HepG2 (cell line): Measurements from ENCODE around the gene TTPAL. TPM values are rescaled to one million over a fixed set of nuclear protein-coding genes. Genes with fewer than 3 reads are reported as not detected.

Experiments used
- AKAP8 ChIP-seq: sonication (generic); formaldehyde crosslinking; IDR thresholded peaks from 2 replicates; pipeline ENCODE4 v1.5.1; 2020; ENCODE audit warnings: mild to moderate bottlenecking, missing genetic modification reagents
- CC2D1A ChIP-seq: sonication (generic); formaldehyde crosslinking; IDR thresholded peaks from 2 replicates; pipeline ENCODE4 v1.8.1; 2023; ENCODE audit warnings: mild to moderate bottlenecking, missing genetic modification reagents
- EEA1 ChIP-seq: sonication (generic); formaldehyde crosslinking; IDR thresholded peaks from 2 replicates; pipeline ENCODE4 v1.5.1; 2020; ENCODE audit warnings: mild to moderate bottlenecking, missing genetic modification reagents, borderline replicate concordance
- FOXO1 ChIP-seq: sonication (generic); formaldehyde crosslinking; IDR thresholded peaks from 2 replicates; pipeline ENCODE4 v1.4.0; 2020; ENCODE audit warnings: missing genetic modification reagents
- KAT7 ChIP-seq: IDR thresholded peaks from 2 replicates; pipeline ENCODE4 v1.6.1; 2018; ENCODE audit warnings: borderline replicate concordance, missing compliant biosample characterization
- KLF6 ChIP-seq: IDR thresholded peaks from 2 replicates; pipeline ENCODE4 v1.8.0; 2016; ENCODE audit warnings: missing biosample characterization, missing genetic modification reagents
- MED1 ChIP-seq: sonication (generic); formaldehyde crosslinking; IDR thresholded peaks from 2 replicates; pipeline ENCODE4 v1.4.0; 2020; ENCODE audit warnings: missing genetic modification reagents
- MEIS2 ChIP-seq: sonication (generic); formaldehyde crosslinking; IDR thresholded peaks from 2 replicates; pipeline ENCODE4 v1.9.0; 2021; ENCODE audit warnings: mild to moderate bottlenecking, missing genetic modification reagents
- NFE2L2 ChIP-seq: fragments of 150-350 bp; IDR thresholded peaks from 2 replicates; pipeline ENCODE4 v1.6.1; 2014; ENCODE audit warnings: low read length
- NONO ChIP-seq, 2 experiments: fragments of 450-650 bp in 1 of 2; sonication (generic) in 1 of 2; formaldehyde crosslinking in 1 of 2; IDR thresholded peaks in 1 of 2; conservative IDR thresholded peaks in 1 of 2; 2 replicates each; pipeline versions ENCODE4 v1.6.1 to v1.8.0; 2017 to 2022; ENCODE audit warnings: mild to moderate bottlenecking in 1 of 2, missing genetic modification reagents in 1 of 2, moderate library complexity in 1 of 2
- PITX1 ChIP-seq: sonication (generic); formaldehyde crosslinking; IDR thresholded peaks from 2 replicates; pipeline ENCODE4 v1.5.1; 2020; ENCODE audit warnings: mild to moderate bottlenecking, missing genetic modification reagents
- POLR2A ChIP-seq, 2 experiments: IDR thresholded peaks; 2 replicates each; pipeline ENCODE4 v1.6.1; 2011; ENCODE audit warnings: low read depth in 2 of 2, low read length in 2 of 2, mild to moderate bottlenecking in 1 of 2, moderate library complexity in 1 of 2; ENCODE audit not compliant: insufficient read depth in 1 of 2
- RBM39 ChIP-seq: fragments of 200-400 bp; formaldehyde crosslinking; IDR thresholded peaks from one replicate; pipeline ENCODE4 v1.6.1; 2018; ENCODE audit warnings: antibody characterized with exemption, mild to moderate bottlenecking, low read depth, low read length; ENCODE audit not compliant: poor library complexity, severe bottlenecking
- RNF2 ChIP-seq: fragments of 450-650 bp; conservative IDR thresholded peaks from 2 replicates; pipeline ENCODE4 v1.6.1; 2016; ENCODE audit warnings: low read depth
- SETDB1 ChIP-seq: sonication (generic); formaldehyde crosslinking; IDR thresholded peaks from 2 replicates; pipeline ENCODE4 v1.5.1; 2020; ENCODE audit warnings: missing genetic modification reagents, mild to moderate bottlenecking, borderline replicate concordance
- ZFP90 ChIP-seq: sonication (generic); formaldehyde crosslinking; IDR thresholded peaks from 2 replicates; pipeline ENCODE4 v1.8.0; 2022; ENCODE audit warnings: missing genetic modification reagents, mild to moderate bottlenecking, inconsistent platforms, borderline replicate concordance
- ZNF12 ChIP-seq: sonication (generic); formaldehyde crosslinking; IDR thresholded peaks from 2 replicates; pipeline ENCODE4 v1.5.0; 2020; ENCODE audit warnings: missing genetic modification reagents
- ZNF232 ChIP-seq: sonication (generic); formaldehyde crosslinking; IDR thresholded peaks from 2 replicates; pipeline ENCODE4 v1.4.0; 2020; ENCODE audit warnings: missing genetic modification reagents, borderline replicate concordance
- ZNF24 ChIP-seq: fragments of 450-650 bp; IDR thresholded peaks from 2 replicates; pipeline ENCODE4 v1.6.1; 2017; ENCODE audit warnings: antibody characterized with exemption, mild to moderate bottlenecking
- ZNF563 ChIP-seq: sonication (generic); formaldehyde crosslinking; IDR thresholded peaks from 2 replicates; pipeline ENCODE4 v1.8.0; 2022; ENCODE audit warnings: mild to moderate bottlenecking, moderate library complexity, missing genetic modification reagents
- ZNF614 ChIP-seq: IDR thresholded peaks from 2 replicates; pipeline ENCODE4 v1.6.1; 2018; ENCODE audit warnings: missing biosample characterization, missing genetic modification reagents, inconsistent platforms, borderline replicate concordance
- polyA plus RNA-seq, 8 experiments: library from polyadenylated mRNA; depleted of rRNA in 3 of 8; stranded (reverse) in 7 of 8; unstranded in 1 of 8; fragments of >200 nt; fragmentation: Illumina TruSeq in 4 of 8; extraction: Trizol in 4 of 8; gene quantifications; 2 replicates each; pipeline versions ENCODE4 v1.2.1 to v1.2.3, GENCODE V29; 2011 to 2016; ENCODE audit warnings: low read depth in 4 of 8, missing spikeins in 1 of 8, mixed read lengths in 1 of 8; ENCODE audit not compliant: insufficient read depth in 1 of 8
- total RNA-seq, 5 experiments: library from RNA; depleted of rRNA; stranded (reverse); fragments of >200 nt; fragmentation: Illumina TruSeq; extraction: Trizol; gene quantifications; 2 replicates each; pipeline ENCODE4 v1.2.3, GENCODE V29; 2016; ENCODE audit warnings: low read depth in 1 of 5
- TF ChIP-seq, protein P1 (sequence below): sonication (generic); formaldehyde crosslinking; IDR thresholded peaks from 2 replicates; pipeline ENCODE4 v1.5.0; 2020; ENCODE audit warnings: missing genetic modification reagents, mild to moderate bottlenecking, borderline replicate concordance
- TF ChIP-seq, protein P2 (sequence below): sonication (generic); formaldehyde crosslinking; IDR thresholded peaks from 2 replicates; pipeline ENCODE4 v1.5.0; 2020; ENCODE audit warnings: missing genetic modification reagents
- TF ChIP-seq, protein P3 (sequence below): IDR thresholded peaks from 2 replicates; pipeline ENCODE4 v1.6.1; 2016; ENCODE audit warnings: missing compliant biosample characterization, missing genetic modification reagents, borderline replicate concordance
- TF ChIP-seq, protein P4 (sequence below): sonication (generic); formaldehyde crosslinking; IDR thresholded peaks from 2 replicates; pipeline ENCODE4 v1.4.0; 2020; ENCODE audit warnings: missing genetic modification reagents, mild to moderate bottlenecking, borderline replicate concordance

TTPAL gene
- total and polyA plus RNA-seq, 2 of the 13 experiments (the other 11 are each of a cell fraction or from before 2014, with no cell fraction given): 4.3 to 18.8 TPM

DNA sequence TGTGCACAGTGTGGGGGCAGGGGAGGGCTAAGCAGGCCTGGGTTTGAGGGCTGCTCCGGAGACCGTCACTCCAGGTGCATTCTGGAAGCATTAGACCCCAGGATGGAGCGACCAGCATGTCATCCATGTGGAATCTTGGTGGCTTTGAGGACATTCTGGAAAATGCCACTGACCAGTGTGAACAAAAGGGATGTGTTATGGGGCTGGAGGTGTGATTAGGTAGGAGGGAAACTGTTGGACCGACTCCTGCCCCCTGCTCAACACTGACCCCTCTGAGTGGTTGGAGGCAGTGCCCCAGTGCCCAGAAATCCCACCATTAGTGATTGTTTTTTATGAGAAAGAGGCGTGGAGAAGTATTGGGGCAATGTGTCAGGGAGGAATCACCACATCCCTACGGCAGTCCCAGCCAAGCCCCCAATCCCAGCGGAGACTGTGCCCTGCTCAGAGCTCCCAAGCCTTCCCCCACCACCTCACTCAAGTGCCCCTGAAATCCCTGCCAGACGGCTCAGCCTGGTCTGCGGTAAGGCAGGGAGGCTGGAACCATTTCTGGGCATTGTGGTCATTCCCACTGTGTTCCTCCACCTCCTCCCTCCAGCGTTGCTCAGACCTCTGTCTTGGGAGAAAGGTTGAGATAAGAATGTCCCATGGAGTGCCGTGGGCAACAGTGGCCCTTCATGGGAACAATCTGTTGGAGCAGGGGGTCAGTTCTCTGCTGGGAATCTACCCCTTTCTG, 44.0 kb upstream of the TTPAL start (continued):
- TF ChIP-seq AKAP8 (CRISPR knock-in tag): peak; percentile 98
- peak; percentile 34 to 80; a peak in 2 of 4 replicates for TF ChIP-seq POLR2A (IDR thresholded peaks at IDR 0.05; ENCODE audit: insufficient read depth in 1 of 2, low read depth in 2 of 2, low read length in 2 of 2)
- TF ChIP-seq, protein P1, sequence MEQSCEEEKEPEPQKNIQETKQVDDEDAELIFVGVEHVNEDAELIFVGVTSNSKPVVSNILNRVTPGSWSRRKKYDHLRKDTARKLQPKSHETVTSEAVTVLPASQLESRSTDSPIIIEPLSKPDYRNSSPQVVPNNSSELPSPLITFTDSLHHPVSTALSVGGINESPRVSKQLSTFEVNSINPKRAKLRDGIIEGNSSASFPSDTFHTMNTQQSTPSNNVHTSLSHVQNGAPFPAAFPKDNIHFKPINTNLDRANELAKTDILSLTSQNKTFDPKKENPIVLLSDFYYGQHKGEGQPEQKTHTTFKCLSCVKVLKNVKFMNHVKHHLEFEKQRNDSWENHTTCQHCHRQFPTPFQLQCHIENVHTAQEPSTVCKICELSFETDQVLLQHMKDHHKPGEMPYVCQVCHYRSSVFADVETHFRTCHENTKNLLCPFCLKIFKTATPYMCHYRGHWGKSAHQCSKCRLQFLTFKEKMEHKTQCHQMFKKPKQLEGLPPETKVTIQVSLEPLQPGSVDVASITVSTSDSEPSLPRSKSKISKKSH: peak; percentile 31; the same call in 1 of the 2 replicates
- TF ChIP-seq PITX1: peak; percentile 50; the same call in 1 of the 2 replicates
- TF ChIP-seq FOXO1 (CRISPR knock-in tag): no peak
- 0 out of 2 replicates have a peak, but pooled peaks have one; percentile 43 for TF ChIP-seq CC2D1A (CRISPR knock-in tag)
- peak; percentile 42; the same call in 1 of the 2 replicates for TF ChIP-seq ZNF232 (CRISPR knock-in tag)
- peak; percentile 38; the same call in 1 of the 2 replicates for TF ChIP-seq KLF6 (CRISPR knock-in tag)
- TF ChIP-seq ZNF12: no peak
- no peak for TF ChIP-seq ZFP90
- TF ChIP-seq ZNF24: no peak
- TF ChIP-seq EEA1 (CRISPR knock-in tag): no peak; the same call in 1 of the 2 replicates
- TF ChIP-seq, protein P2, sequence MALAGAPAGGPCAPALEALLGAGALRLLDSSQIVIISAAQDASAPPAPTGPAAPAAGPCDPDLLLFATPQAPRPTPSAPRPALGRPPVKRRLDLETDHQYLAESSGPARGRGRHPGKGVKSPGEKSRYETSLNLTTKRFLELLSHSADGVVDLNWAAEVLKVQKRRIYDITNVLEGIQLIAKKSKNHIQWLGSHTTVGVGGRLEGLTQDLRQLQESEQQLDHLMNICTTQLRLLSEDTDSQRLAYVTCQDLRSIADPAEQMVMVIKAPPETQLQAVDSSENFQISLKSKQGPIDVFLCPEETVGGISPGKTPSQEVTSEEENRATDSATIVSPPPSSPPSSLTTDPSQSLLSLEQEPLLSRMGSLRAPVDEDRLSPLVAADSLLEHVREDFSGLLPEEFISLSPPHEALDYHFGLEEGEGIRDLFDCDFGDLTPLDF (CRISPR knock-in tag): no peak
- TF ChIP-seq MED1 (CRISPR knock-in tag): peak; percentile 49; the same call in 1 of the 2 replicates
- TF ChIP-seq RBM39: peak; percentile 47
- 0 out of 2 replicates have a peak, but pooled peaks have one; percentile 7 for TF ChIP-seq SETDB1 (CRISPR knock-in tag)
- peak; percentile 70; the same call in 1 of the 2 replicates for TF ChIP-seq ZNF563 (CRISPR knock-in tag)
- TF ChIP-seq, protein P3, sequence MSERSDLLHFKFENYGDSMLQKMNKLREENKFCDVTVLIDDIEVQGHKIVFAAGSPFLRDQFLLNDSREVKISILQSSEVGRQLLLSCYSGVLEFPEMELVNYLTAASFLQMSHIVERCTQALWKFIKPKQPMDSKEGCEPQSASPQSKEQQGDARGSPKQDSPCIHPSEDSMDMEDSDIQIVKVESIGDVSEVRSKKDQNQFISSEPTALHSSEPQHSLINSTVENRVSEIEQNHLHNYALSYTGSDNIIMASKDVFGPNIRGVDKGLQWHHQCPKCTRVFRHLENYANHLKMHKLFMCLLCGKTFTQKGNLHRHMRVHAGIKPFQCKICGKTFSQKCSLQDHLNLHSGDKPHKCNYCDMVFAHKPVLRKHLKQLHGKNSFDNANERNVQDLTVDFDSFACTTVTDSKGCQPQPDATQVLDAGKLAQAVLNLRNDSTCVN (CRISPR knock-in tag): peak; percentile 41; the same call in 1 of the 2 replicates
- TF ChIP-seq ZNF614 (CRISPR knock-in tag): peak; percentile 42; the same call in 1 of the 2 replicates
- 0 out of 2 replicates have a peak, but pooled peaks have one; percentile 28 for TF ChIP-seq KAT7 (CRISPR knock-in tag)
- TF ChIP-seq MEIS2 (CRISPR knock-in tag): peak; percentile 17; the same call in 1 of the 2 replicates
- TF ChIP-seq NONO (IDR thresholded peaks at IDR 0.05): no peak
- peak; percentile 67 for TF ChIP-seq NONO (CRISPR knock-in tag; conservative IDR thresholded peaks at IDR 0.05)
- 0 out of 2 replicates have a peak, but pooled peaks have one; percentile 3 for TF ChIP-seq RNF2
- no peak for TF ChIP-seq NFE2L2
- TF ChIP-seq, protein P4, sequence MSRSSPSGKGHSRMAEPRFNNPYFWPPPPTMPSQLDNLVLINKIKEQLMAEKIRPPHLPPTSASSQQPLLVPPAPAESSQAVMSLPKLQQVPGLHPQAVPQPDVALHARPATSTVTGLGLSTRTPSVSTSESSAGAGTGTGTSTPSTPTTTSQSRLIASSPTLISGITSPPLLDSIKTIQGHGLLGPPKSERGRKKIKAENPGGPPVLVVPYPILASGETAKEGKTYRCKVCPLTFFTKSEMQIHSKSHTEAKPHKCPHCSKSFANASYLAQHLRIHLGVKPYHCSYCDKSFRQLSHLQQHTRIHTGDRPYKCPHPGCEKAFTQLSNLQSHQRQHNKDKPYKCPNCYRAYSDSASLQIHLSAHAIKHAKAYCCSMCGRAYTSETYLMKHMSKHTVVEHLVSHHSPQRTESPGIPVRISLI (CRISPR knock-in tag): no peak
